HepG2 (cell line): ENCODE data around the gene MME. TPM values are rescaled to one million over a fixed set of nuclear protein-coding genes. Genes with fewer than 3 reads are reported as not detected.
"Not testable (repeated sequence)": the region's sequence is repeated elsewhere in the genome, so short reads cannot be mapped to it uniquely, and the experiment has no call there.

ENCODE experiments used
- ATAC-seq: fragments of 200-7000 bp; cut with Tn5 transposase; 3 replicates; pipeline ENCODE4 v1.9.1; 2020; ENCODE audit warnings: mild to moderate bottlenecking, moderate library complexity
- BruUV-seq: library from RNA; stranded (reverse); fragments of 400-500 nt; replicated peaks from 2 replicates; lab custom pipeline; 2021; lab: Mats Ljungman, UMichigan
- CTCF ChIA-PET: fragments of 300-600 bp; formaldehyde crosslinking; extraction: SDS; loops from one replicate; lab custom pipeline; 2021; ENCODE audit warnings: low total read pairs, inconsistent platforms, low intra/inter-chr PET ratio; lab: Yijun Ruan, JAX
- POLR2A ChIA-PET: fragments of 350-600 bp; sonication (Branson Sonifier 250); formaldehyde crosslinking; loops from one replicate; lab custom pipeline; 2020; ENCODE audit warnings: antibody characterized with exemption, inconsistent platforms; lab: Yijun Ruan, JAX
- DNase-seq: peaks from one replicate; pipeline ENCODE4 v3.0.0-alpha.2; 2015; ENCODE audit warnings: low spot score
- FAIRE-seq: peaks from 3 replicates; lab custom pipeline; 2011; peaks lifted over from hg19 to GRCh38; lab: Jason Lieb, UNC
- H2AFZ ChIP-seq: one replicate; pipeline ENCODE4 v1.6.1; 2011; ENCODE audit warnings: low read length, inconsistent platforms
- H3K27ac ChIP-seq: fragments of 300-600 bp; 3 replicates; pipeline ENCODE4 v1.8.0; 2011; ENCODE audit warnings: mixed run types, mild to moderate bottlenecking, mixed read lengths, low read length, inconsistent platforms; ENCODE audit not compliant: insufficient read depth; ENCODE audit errors: extremely low read length
- H3K27me3 ChIP-seq, 2 experiments: fragments of 200-600 bp in 1 of 2; 2 replicates in 1 of 2; 3 replicates in 1 of 2; pipeline versions ENCODE4 v1.6.0 to v1.8.0; 2011; ENCODE audit warnings: low read length in 2 of 2, mild to moderate bottlenecking in 2 of 2, moderate library complexity in 2 of 2, inconsistent platforms in 1 of 2; ENCODE audit not compliant: insufficient read depth in 2 of 2, control insufficient read depth in 1 of 2
- H3K36me3 ChIP-seq, 2 experiments: fragments of 200-600 bp in 1 of 2; replicated peaks in 1 of 2; 2 replicates in 1 of 2; 3 replicates in 1 of 2; pipeline versions ENCODE4 v1.5.1 to v1.8.0; 2011; ENCODE audit warnings: low read length in 2 of 2, inconsistent platforms in 1 of 2; ENCODE audit not compliant: insufficient read depth in 2 of 2, control insufficient read depth in 1 of 2
- H3K4me1 ChIP-seq: 2 replicates; pipeline ENCODE4 v1.5.1; 2012; ENCODE audit warnings: low read length, inconsistent platforms; ENCODE audit not compliant: insufficient read depth
- H3K4me2 ChIP-seq: 2 replicates; pipeline ENCODE4 v1.6.0; 2011; ENCODE audit warnings: low read depth, low read length, inconsistent platforms
- H3K4me3 ChIP-seq, 3 experiments: fragments of 200-600 bp in 1 of 3; sonication (generic), shearing (Covaris generic) in 1 of 3; replicated peaks in 1 of 3; 2 replicates each; pipeline ENCODE4 v1.5.1; 2011 to 2016; ENCODE audit warnings: low read length in 3 of 3, inconsistent platforms in 2 of 3, low read depth in 2 of 3, mild to moderate bottlenecking in 2 of 3, control low read depth in 1 of 3, mixed read lengths in 1 of 3; ENCODE audit not compliant: insufficient read depth in 1 of 3
- H3K79me2 ChIP-seq: one replicate; pipeline ENCODE4 v1.6.1; 2011; ENCODE audit warnings: low read length, inconsistent platforms; ENCODE audit not compliant: insufficient read depth
- H3K9ac ChIP-seq: 2 replicates; pipeline ENCODE4 v1.6.0; 2011; ENCODE audit warnings: mild to moderate bottlenecking, low read depth, low read length, inconsistent platforms; ENCODE audit not compliant: insufficient read depth
- H3K9me3 ChIP-seq: 2 replicates; pipeline ENCODE4 v1.5.1; 2012; ENCODE audit warnings: mild to moderate bottlenecking, low read length
- H4K20me1 ChIP-seq: 2 replicates; pipeline ENCODE4 v1.6.0; 2011; ENCODE audit warnings: inconsistent platforms, mild to moderate bottlenecking, low read length, moderate library complexity; ENCODE audit not compliant: insufficient read depth
- HNRNPL ChIP-seq: fragments of 200-400 bp; formaldehyde crosslinking; IDR thresholded peaks from 2 replicates; pipeline ENCODE4 v1.6.1; 2017; ENCODE audit warnings: mild to moderate bottlenecking, low read depth, low read length
- SMC3 ChIP-seq: IDR thresholded peaks from 2 replicates; pipeline ENCODE4 v1.6.1; 2011; ENCODE audit warnings: low read length, improper control_type of control experiment
- SRY ChIP-seq: sonication (generic); formaldehyde crosslinking; IDR thresholded peaks from 2 replicates; pipeline ENCODE4 v1.8.0; 2022; ENCODE audit warnings: mild to moderate bottlenecking, missing genetic modification reagents
- TAF1 ChIP-seq: sonication (generic); formaldehyde crosslinking; IDR thresholded peaks from 2 replicates; pipeline ENCODE4 v1.4.0; 2020; ENCODE audit warnings: missing genetic modification reagents
- TOE1 ChIP-seq: sonication (generic); formaldehyde crosslinking; IDR thresholded peaks from 2 replicates; pipeline ENCODE4 v1.4.0; 2020; ENCODE audit warnings: mild to moderate bottlenecking, missing genetic modification reagents
- ZNF282 ChIP-seq: fragments of 450-650 bp; IDR thresholded peaks from 2 replicates; pipeline ENCODE4 v1.6.1; 2018; ENCODE audit not compliant: partially characterized antibody
- ZNF605 ChIP-seq: sonication (generic); formaldehyde crosslinking; IDR thresholded peaks from 2 replicates; pipeline ENCODE4 v1.8.0; 2022; ENCODE audit warnings: mild to moderate bottlenecking, missing genetic modification reagents
- ZNF652 ChIP-seq: IDR thresholded peaks from 2 replicates; pipeline ENCODE4 v1.6.1; 2016; ENCODE audit warnings: low read depth, borderline replicate concordance
- ZNF784 ChIP-seq: sonication (generic); formaldehyde crosslinking; IDR thresholded peaks from 2 replicates; pipeline ENCODE4 v1.5.1; 2020; ENCODE audit warnings: missing genetic modification reagents, mild to moderate bottlenecking, borderline replicate concordance
- ZNF792 ChIP-seq: IDR thresholded peaks from 2 replicates; pipeline ENCODE4 v1.6.1; 2016
- WGBS: methylation state at CpG from one replicate; pipeline ENCODE4 v1.1.6; 2017; ENCODE audit warnings: low lambda C conversion rate; 5-methylcytosine and 5-hydroxymethylcytosine counted together
- in situ Hi-C: cut with HindIII; loops from 2 replicates; pipeline ENCODE4 v1.10.0; 2017; ENCODE audit warnings: low pct_unique_long_range_greater_than_20kb; ENCODE audit not compliant: extremely low pct_ligation_motif_present
- intact Hi-C: fragments of 100-400 bp; cut with micrococcal nuclease; formaldehyde crosslinking; loops from one replicate; pipeline ENCODE4 v1.10.0; 2022; ENCODE audit not compliant: unreplicated experiment
- polyA plus RNA-seq, 8 experiments: library from polyadenylated mRNA; depleted of rRNA in 3 of 8; stranded (reverse) in 7 of 8; unstranded in 1 of 8; fragments of >200 nt; fragmentation: Illumina TruSeq in 4 of 8; extraction: Trizol in 4 of 8; gene quantifications; 2 replicates each; pipeline versions ENCODE4 v1.2.1 to v1.2.3, GENCODE V29; 2011 to 2016; ENCODE audit warnings: low read depth in 4 of 8, missing spikeins in 1 of 8, mixed read lengths in 1 of 8; ENCODE audit not compliant: insufficient read depth in 1 of 8
- total RNA-seq, 5 experiments: library from RNA; depleted of rRNA; stranded (reverse); fragments of >200 nt; fragmentation: Illumina TruSeq; extraction: Trizol; gene quantifications; 2 replicates each; pipeline ENCODE4 v1.2.3, GENCODE V29; 2016; ENCODE audit warnings: low read depth in 1 of 5

Gene MME
- total and polyA plus RNA-seq, 2 of the 13 experiments (the other 11 are each of a cell fraction or from before 2014, with no cell fraction given): not detected

- TF ChIP-seq HNRNPL (no peak), ZNF784 (no peak), SMC3 (no peak), ZNF605 (CRISPR knock-in tag) (no peak), ZNF792 (CRISPR knock-in tag) (no peak), ZNF282 (no peak), ZNF652 (CRISPR knock-in tag) (no peak), SRY (CRISPR knock-in tag) (no peak), TAF1 (no peak), TOE1 (CRISPR knock-in tag) (no peak)
Observed at GRCh38 chr3:155211940-155212339, 131.8 kb downstream of the MME start (continued).

GRCh38 chr3:155216007-155216406 is 135.9 kb downstream of the MME start:
- H3K27me3 ChIP-seq, H3K9me3 ChIP-seq, ATAC-seq, H3K9ac ChIP-seq, H3K79me2 ChIP-seq, DNase-seq, intact Hi-C loops, CTCF ChIA-PET, H3K4me3 ChIP-seq, H2AFZ ChIP-seq, H3K27ac ChIP-seq, H4K20me1 ChIP-seq, H3K4me2 ChIP-seq, H3K36me3 ChIP-seq, H3K4me1 ChIP-seq, POLR2A ChIA-PET, FAIRE-seq, in situ Hi-C loops, BruUV-seq: not testable (repeated sequence)
- 59% methylated on average over 3 of the region's 3 CpGs for whole genome bisulfite sequencing
